GM21723 (cell line): Measurements from ENCODE around the gene KIF9.
"Not testable (repeated sequence)": the region's sequence is repeated elsewhere in the genome, so short reads cannot be mapped to it uniquely, and the experiment has no call there.

Experiments used
- ATAC-seq: cut with Tn5 transposase; IDR thresholded peaks from one replicate; pipeline ENCODE4 v1.9.1; 2021; ENCODE audit warnings: mild to moderate bottlenecking, moderate library complexity; ENCODE audit not compliant: unreplicated experiment

Gene KIF9, protein sequence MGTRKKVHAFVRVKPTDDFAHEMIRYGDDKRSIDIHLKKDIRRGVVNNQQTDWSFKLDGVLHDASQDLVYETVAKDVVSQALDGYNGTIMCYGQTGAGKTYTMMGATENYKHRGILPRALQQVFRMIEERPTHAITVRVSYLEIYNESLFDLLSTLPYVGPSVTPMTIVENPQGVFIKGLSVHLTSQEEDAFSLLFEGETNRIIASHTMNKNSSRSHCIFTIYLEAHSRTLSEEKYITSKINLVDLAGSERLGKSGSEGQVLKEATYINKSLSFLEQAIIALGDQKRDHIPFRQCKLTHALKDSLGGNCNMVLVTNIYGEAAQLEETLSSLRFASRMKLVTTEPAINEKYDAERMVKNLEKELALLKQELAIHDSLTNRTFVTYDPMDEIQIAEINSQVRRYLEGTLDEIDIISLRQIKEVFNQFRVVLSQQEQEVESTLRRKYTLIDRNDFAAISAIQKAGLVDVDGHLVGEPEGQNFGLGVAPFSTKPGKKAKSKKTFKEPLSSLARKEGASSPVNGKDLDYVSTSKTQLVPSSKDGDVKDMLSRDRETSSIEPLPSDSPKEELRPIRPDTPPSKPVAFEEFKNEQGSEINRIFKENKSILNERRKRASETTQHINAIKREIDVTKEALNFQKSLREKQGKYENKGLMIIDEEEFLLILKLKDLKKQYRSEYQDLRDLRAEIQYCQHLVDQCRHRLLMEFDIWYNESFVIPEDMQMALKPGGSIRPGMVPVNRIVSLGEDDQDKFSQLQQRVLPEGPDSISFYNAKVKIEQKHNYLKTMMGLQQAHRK

DNA sequence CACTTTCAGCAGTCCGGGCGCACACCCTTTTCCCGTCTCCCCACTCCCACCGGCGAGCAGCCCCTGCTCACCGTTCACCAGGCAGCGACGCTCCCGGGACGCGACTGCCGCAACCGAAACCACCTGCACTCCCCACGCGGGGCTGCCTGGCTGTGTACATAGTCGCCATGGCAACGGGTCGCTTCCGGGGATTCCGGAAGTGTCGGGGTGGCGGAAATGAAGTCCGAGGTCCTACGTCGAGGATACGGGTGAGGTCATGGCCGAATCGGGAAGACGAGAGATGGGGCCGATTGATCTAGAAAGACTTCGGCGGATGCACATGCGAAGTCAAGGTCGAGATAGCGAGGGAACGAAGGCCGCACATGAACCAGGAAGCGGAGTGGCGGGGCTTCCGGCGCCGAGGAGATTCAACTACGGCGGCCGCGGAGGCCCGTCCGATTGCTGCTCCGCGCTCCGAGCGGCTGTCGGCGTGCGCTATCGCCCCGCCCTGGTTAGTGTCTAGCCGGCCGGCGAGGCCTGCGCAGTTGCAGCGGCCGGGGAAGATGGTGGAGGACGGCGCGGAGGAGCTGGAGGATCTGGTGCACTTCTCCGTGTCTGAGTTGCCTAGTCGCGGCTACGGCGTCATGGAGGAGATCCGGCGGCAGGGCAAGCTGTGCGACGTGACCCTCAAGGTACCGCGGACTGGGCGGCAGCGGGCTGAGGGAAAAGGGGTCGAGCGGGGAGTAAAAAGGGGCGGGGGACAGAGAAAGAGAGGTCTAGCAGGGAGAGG, at the start of gene KIF9, which contains the start of gene KLHL18:
TSS of gene KIF9 (minus strand) at position 376 of the 769 bp plus-strand sequence. CDS start 5,425 bp downstream, outside the sequence.
TSS of gene KLHL18 (plus strand) at position 521 of the 769 bp plus-strand sequence. CDS start at position 543, 22 bp downstream.
- peak; percentile 83 for ATAC-seq

DNA sequence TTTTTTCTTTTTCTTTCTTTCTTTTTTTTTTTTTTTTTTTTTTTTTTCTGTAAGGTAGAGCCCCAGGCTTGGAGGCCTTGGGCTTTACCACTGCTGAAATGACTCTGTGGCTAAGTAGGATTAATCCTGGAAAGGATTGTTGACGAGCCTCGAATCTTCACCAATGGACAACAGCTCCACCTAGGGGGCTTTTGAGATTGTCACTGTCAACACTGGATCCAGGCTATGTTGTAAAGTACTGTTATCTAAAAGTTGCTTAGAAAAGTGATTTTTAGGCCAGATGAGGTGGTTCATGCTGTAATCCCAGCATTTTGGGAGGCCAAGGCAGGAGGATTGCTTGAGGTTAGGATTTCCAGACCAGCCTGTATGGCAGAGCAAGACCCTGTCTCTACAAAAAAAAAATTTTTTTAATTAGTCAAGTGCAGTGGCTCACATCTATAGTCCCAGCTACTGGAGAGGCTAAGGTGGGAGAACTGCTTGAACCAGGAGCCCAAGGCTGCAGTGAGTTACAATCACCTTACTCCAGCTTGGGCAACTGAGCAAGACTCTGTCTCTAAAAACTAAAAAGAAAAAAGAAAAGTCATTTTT, 41.8 kb upstream of the KIF9 start:
- no peak for ATAC-seq

DNA sequence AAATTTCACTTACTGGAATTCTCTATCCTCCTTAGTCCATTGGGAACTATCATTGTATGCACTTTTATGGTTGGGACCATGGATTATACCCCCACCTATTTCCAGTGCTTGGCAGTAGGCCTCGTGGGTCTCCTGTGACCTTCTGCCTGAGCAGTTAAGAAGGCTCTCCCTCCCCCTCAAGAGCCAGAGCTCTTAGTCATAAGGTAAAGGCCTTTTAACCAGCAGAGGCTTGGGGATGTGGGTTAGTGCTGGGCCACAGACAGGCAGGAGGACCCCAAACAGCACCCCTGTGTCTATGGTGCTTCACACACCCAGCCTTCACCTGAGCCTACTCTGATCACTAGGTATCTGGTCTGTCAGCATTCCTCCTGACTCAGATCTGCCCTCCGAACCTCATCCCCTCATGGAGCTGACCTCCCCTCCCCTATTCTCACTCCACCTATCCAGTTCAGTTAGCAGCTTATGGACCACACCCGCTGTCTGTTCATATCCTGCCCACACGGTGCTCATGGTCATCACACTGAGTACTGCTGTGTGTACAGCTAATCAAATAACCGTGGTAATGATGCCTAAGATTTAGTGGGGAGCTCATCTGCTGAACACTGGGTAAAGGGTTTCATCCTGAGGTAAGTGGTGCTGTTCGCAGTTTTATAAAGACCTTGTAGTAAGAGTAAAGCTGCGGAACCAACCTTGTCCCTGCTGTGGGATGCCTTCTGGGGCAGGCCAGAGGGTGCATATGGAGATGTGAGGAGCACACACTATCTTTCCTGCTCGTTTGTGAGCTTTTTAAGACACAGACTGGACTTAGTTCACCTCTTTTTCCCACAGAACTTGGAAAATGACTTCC, 41.1 kb upstream of the KIF9 start:
- ATAC-seq: no peak

DNA sequence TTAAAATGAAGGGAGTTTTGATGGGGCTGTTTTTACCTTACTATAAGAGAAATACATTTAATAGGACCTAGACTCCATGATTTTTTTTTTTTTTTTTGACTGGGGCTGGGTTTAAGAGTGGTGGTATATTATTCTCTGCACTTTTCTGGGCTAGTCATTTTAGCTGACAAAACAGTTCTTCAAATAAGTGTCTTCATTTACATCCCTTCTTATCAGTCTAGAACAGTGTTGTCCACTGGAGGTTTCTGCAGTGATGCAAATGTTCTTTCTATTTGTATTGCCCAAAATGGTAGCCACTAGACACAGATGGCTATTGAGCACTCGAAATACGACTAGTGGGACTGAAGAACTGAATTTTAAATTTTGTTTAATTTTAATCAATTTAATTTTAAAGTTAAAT, 37.4 kb upstream of the KIF9 start:
- ATAC-seq: no peak

DNA sequence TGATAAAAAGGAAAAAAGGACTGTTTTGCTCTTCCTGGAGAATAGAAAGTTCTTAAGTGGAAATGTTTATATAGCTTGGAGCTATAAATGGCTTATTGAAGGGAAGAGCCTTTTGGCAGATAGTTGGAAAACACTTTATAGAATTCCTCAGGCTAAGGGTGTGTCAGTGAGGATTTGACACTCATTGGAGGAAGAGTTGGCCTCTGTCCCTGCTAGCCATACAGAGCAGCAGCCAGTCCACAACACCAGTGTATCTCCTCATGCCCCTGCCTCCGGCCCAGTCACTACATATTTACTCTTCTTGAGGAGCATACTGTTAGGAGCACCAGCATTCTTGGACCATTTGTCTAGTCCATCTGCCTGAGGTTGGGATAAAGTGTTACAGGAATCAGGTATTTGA, 36.3 kb upstream of the KIF9 start:
- ATAC-seq: no peak

DNA sequence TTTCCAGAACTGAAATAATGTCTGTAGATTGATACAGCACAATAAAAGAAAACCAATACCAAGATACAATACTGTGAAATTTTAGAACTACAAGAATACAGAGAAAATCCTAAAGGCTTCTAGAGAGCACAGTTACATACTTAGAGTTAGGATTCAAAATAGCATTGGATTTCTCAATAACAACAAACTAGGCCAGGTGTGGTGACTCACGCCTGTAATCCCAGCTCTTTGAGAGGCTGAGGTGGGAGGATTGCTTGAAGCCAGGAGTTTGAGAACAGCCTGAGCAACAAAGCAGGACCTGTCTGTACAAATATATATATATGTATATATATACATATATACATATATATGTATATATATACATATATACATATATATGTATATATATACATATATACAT, 33.6 kb upstream of the KIF9 start:
- not testable (repeated sequence) for ATAC-seq

DNA sequence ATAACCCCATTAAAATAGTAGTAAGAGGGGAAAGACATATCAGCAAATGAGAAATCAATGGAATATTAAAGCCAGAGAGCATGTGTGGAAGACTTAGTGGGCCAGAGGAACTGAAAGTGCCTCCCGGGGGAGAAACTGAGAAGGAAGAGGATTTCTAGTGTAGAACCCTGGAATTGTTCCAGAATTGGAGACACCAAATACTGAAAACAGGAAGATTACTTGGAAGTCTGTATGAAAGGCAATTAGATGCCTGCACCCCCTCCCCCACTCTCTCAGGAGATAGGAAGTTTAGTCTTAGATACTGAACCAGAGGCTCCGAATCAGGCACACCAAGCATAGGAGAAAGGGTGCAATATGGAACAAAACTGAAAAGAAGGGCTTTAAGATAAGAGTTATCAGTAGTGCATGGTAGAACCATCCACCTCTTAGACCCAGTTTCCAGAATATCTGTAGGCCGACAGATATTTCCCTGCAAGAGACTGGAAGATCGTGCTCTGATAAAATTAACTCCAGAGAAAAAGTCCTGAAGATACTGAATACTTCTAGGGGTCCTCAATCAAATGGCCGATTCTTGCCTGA, 32.6 kb upstream of the KIF9 start:
- no peak for ATAC-seq

DNA sequence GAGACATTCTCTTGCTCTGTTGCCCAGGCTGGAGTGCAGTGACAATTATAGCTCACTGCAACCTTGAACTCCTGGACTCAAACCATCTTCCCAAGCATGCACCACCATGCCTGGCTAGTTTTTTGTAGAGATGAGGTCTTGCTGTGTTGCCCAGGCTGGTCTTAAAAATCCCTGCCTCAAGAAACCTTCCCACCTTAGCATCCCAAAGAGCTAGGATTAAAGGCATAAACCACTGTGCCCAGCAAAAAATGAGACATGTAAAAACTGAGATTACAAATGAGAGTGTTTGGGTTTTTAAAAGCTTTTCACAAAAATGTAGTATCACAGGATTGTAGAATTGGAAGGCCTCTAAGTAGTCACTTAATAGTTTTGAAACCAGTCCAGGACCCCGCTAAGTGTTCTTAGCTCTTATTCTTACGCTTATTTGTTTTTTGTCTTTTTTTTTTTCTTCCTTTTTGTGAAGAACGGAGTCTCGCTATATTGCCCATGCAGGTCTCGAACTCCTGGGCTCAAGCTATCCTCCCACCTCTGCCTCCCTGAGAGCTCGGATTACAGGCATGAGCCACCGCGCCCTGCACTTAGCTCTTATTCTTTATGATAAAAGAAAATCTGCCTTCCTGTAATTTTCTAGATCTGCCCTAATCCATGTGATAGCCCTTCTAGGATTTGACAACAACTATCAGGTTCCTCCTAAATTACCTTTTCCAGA, 31.6 kb upstream of the KIF9 start:
- no peak for ATAC-seq

DNA sequence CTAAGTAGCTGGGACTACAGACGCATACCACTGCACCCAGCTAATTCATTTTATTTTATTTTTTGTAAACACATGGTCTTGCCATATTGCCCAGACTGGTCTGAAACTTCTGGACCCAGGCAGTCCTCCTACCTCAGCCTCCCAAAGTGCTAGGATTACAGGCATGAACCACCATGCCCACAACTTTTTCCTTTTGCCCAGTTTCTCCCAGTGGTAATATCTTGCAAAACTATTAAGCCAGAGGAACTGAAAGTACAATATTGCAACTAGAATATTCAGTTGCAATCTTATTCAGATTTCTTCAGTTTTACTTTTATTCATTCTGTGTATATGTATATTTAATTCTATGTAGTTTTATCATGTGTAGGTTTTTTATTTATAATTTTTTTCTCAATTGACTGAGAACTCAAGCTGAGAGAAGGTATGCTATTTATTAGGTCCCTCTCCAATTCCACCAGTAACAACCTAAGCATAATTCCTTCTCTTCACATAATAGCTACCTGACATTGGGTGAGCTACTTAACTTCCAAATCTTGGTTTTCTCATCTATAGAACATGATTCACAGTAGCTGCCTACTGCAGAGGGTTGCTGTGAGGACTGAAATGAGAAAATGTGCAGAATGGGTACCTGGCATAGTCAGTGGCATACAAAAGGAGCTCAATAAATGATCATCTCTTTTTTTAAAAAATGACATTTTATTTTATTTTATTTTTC, 30.9 kb upstream of the KIF9 start:
- ATAC-seq: no peak

DNA sequence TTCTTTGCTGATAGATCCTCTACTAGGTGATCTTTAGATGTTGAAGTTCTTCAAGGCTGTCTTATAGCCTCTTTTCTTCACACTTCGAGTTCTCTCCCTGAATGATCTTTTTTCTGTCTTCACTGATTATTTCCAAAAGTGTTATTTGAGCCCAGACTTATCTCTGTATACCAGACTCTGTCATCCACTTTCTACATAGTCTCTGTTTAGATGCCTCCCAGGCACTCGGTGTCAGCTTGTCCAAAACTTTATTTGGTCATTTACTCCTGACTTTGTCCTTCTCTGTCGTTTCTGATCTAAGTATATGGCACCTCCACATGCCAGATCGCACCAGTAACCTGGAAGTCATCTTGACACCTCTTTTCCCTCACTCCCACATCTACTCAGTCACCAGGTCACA, 27.8 kb upstream of the KIF9 start:
- ATAC-seq: no peak

DNA sequence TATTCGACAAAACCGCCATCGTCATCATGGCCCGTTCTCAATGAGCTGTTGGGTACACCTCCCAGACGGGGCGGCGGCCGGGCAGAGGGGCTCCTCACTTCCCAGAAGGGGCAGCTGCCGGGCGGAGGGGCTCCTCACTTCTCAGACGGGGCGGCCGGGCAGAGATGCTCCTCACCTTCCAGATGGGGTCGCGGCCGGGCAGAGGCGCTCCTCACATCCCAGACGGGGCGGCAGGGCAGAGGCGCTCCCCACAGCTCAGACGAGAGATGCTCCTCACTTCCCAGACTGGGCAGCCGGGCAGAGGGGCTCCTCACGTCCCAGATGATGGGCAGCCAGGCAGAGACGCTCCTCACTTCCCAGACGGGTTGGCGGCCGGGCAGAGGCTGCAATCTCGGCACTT, 26.6 kb upstream of the KIF9 start:
- ATAC-seq: not testable (repeated sequence)

DNA sequence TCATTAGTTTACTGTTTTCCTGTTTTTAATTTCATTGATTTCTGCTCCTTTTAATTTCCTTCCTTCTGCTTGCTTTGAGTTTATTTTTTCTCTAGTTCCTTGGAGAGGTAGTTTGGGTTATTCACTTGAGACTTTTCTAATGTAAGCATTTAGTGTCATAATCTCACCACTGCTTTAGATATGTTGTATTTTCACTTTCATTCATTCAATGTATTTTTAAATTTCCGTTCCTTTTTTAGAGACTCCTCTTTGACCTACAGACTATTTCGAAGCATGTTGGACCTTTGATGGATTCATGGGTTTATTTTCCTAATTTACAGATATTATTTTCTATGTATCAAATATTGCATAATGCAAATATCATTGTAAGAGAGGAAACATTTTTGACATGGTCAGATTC, 23.4 kb upstream of the KIF9 start:
- ATAC-seq: no peak

DNA sequence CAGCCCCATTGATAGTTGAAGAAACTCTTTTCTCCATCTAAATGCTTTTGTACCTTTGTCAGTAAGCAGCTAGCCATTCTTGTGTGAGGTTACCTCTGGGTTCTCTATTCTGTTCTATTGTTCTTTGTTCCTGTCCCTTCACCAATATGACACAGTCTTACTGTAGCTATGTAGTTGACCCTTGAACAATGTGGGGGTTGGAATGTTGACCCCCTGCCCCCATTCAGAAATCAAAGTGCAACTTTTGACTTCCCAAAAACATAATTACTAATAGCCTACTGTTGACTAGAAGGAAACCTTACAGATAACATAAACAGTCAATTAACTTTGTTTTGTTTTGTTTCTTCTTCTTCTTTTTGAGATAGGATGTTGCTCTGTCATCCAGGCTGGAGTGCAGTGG, 18.9 kb upstream of the KIF9 start:
- ATAC-seq: no peak

DNA sequence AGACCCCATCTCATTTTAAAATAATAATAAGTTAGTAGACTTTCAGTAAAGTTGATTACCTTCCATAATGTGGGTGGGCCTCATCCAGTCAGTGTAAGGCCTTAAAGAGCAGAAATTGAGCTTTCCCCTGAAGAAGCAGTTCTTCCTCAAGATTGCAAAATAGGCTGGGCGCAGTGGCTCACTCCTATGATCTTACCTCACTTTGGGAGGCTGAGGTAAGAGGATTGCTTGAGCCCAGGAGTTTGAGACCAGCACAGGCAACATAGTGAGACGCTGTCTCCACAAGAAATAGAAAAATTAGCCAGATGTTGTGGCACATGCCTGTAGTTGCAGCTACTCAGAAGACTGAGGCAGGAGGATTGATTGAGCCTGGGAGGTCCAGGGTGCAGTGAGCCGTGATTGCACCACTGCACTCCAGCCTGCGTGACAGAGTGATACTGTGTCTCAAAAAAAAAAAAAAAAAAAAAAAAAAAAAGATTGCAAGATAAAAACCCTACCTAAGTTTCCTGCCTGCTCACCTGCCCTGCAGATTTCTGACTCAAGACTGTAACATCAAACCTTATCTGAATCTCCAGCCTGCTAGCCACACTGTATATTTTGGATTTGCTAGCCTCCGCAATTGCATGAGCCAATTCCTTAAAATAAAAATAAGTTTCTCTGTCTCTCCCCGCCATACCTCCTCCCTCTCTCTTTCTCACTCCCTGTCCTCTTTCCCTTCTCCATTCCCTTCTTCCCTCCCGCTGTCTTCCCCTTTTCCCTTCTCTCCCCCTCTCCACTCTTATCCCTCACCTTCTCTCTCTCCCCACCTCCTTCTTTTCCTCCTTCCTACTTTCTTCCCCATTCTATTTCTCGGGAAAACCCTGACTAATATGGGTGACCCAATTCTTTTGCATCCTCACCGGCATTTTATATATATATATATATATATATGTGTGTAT, 17.1 kb upstream of the KIF9 start:
- no peak for ATAC-seq

DNA sequence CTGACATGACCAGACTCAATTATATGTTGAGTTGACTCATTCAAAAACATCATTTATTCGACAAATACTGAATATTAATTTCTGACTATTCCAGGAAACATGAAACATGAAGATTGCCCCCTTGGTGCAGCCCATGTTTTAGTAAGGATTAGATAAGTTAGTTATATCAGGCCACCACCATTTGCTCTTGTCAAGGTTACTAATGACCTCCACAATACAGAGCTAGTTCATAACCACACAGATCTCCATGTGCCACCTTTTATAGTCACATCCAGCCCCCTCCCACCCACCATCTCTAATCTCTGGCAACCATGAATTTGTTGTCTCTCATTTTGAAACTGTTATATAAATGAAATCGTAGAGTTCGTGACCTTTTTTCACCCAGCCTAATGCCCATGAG, 15.8 kb upstream of the KIF9 start:
- ATAC-seq: no peak

DNA sequence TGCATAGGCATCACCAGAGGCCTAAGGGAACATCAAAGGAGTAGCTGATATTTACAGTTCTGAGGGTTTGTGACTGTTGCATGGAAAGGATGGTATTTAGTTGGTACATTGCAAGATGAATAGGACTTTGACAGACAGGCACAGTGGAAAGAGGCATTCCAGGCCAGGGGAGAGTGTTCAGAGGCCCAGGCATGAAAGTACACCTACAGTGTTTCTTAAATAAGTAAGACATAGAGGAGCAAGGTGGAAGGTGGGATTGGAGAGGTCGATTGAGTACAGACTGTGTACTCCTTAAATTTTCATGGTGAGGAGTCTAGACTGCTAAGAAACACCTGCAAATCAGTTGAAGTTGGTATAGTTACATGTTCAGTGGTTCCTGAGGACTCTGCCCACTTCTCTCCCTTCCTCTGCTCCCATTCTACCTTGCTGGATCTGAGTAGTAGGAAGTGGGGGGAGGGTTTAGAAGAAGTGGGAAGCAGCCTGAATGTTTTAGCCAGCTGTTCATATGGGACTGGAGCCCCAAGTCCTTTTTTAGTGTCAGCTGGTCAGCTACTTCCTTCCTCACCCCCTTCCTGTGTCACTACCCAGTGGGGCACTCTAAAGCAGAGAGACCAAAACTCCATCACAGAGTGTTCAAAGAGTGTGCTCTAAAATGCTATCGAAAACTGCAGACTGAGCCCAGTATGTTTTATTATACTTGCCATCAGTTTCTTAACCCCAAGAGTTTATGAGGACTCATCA, 14.1 kb upstream of the KIF9 start:
- no peak for ATAC-seq

DNA sequence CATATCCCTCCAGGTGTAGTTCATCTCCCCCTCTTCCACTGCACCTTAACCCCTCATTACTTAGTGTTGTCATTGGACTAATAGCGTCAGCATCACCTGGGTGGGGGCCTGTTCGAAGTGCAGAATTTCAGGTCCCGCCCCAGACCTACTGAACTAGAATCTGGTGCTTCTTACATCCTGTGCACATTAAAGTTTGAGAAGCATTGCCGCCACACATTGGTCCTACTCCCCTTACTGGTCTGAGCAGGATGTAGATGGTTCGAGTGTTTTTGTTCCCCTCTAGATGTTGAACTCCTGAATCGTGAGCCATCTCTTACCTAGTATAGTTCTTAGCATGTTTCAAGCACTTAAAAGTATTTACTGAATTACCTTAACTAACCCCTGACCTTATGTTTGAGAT, 13.4 kb upstream of the KIF9 start:
- ATAC-seq: no peak
